Activated naive CD4-positive, alpha-beta T cell treated with Interleukin-2 at 50 U/mL for 16 hours (primary cell): ENCODE results near the gene TENM4.
"Not testable (repeated sequence)": the region's sequence is repeated elsewhere in the genome, so short reads cannot be mapped to it uniquely, and the experiment has no call there.

Source experiments
- DNase-seq: peaks from one replicate; pipeline ENCODE4 v3.0.0-alpha.2; 2020

The TENM4 gene

GRCh38 chr11:79241205-79241851, 199.5 kb downstream of the TENM4 start:
- DNase-seq = no peak

GRCh38 chr11:79237703-79238102, 203.1 kb downstream of the TENM4 start:
- no peak for DNase-seq

- DNase-seq = no peak
Observed at GRCh38 chr11:79237091-79237490, 203.7 kb downstream of the TENM4 start.

GRCh38 chr11:79236541-79236971, 204.3 kb downstream of the TENM4 start:
- DNase-seq = no peak

GRCh38 chr11:79235696-79236095, 205.1 kb downstream of the TENM4 start:
- DNase-seq = no peak

- DNase-seq = no peak
Observed at GRCh38 chr11:79232346-79232745, 208.5 kb downstream of the TENM4 start.

GRCh38 chr11:79229047-79229446, 211.8 kb downstream of the TENM4 start:
- no peak for DNase-seq

GRCh38 chr11:79227767-79228755, 212.8 kb downstream of the TENM4 start:
- no peak for DNase-seq

- DNase-seq = no peak
Observed at GRCh38 chr11:79227308-79227707, 213.5 kb downstream of the TENM4 start.

- DNase-seq = no peak
Observed at GRCh38 chr11:79226126-79226525, 214.7 kb downstream of the TENM4 start.

- DNase-seq = not testable (repeated sequence)
Observed at GRCh38 chr11:79222163-79222562, 218.7 kb downstream of the TENM4 start.

GRCh38 chr11:79221444-79222130, 219.2 kb downstream of the TENM4 start:
- DNase-seq = no peak

- no peak for DNase-seq
Observed at GRCh38 chr11:79220171-79220570, 220.7 kb downstream of the TENM4 start.

GRCh38 chr11:79219186-79220045, 221.4 kb downstream of the TENM4 start:
- no peak for DNase-seq

- no peak for DNase-seq
Observed at GRCh38 chr11:79212741-79213190, 228.1 kb downstream of the TENM4 start.

GRCh38 chr11:79209540-79210266, 231.1 kb downstream of the TENM4 start:
- DNase-seq = no peak

- DNase-seq = no peak
Observed at GRCh38 chr11:79208126-79208525, 232.7 kb downstream of the TENM4 start.

GRCh38 chr11:79206951-79207350, 233.9 kb downstream of the TENM4 start:
- no peak for DNase-seq

GRCh38 chr11:79205786-79206185, 235.0 kb downstream of the TENM4 start:
- no peak for DNase-seq

GRCh38 chr11:79201677-79202347, 239.0 kb downstream of the TENM4 start:
- DNase-seq = no peak
